ENCODE measurements around the gene RPL13. TPM values are rescaled to one million over a fixed set of nuclear protein-coding genes. Genes with fewer than 3 reads are reported as not detected.

Gene RPL13
- total and polyA plus RNA-seq, 2 of the 13 experiments (the other 11 are each of a cell fraction or from before 2014, with no cell fraction given) = 2,988 to 4,411 TPM

DNA sequence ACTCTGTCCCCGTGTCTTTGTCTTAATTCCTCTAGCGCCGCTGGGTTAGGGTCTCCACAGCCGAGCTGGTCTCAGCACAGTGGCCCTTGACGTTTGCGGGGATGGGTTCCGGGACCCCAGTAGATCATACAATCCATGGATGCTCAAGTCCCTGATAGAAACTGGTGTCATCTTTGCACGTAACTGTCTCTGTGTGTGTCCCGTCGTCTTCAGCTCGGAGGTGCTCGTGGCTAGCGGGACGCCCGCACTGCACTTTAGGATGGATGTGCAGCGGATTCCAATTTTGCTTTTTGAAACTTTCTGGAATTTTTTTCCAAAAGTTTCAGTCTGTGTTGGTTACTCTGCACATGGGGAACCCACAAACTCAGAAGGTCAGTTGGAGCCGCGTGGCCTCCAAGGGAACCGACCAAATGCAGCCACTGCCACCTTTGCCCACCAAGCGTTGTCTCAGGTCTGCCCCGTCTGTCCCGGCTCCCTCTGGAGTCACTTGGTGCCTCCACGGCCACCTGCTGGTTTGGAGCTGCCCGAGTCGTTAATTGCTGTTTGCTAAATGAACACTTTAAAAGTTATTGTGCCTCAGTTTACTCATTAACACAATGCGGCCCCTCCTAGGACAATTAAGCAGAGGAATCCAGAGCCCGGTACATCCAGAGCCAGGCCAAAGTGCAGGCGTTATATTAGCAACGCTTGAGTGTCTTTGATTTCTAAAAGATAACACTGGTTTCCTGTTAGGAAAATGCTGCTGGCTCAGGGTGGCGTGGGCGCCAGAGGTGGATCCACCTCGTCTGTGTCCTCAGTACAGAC lies 47.7 kb downstream of the RPL13 start (continued):
- TF ChIP-seq, protein P1, sequence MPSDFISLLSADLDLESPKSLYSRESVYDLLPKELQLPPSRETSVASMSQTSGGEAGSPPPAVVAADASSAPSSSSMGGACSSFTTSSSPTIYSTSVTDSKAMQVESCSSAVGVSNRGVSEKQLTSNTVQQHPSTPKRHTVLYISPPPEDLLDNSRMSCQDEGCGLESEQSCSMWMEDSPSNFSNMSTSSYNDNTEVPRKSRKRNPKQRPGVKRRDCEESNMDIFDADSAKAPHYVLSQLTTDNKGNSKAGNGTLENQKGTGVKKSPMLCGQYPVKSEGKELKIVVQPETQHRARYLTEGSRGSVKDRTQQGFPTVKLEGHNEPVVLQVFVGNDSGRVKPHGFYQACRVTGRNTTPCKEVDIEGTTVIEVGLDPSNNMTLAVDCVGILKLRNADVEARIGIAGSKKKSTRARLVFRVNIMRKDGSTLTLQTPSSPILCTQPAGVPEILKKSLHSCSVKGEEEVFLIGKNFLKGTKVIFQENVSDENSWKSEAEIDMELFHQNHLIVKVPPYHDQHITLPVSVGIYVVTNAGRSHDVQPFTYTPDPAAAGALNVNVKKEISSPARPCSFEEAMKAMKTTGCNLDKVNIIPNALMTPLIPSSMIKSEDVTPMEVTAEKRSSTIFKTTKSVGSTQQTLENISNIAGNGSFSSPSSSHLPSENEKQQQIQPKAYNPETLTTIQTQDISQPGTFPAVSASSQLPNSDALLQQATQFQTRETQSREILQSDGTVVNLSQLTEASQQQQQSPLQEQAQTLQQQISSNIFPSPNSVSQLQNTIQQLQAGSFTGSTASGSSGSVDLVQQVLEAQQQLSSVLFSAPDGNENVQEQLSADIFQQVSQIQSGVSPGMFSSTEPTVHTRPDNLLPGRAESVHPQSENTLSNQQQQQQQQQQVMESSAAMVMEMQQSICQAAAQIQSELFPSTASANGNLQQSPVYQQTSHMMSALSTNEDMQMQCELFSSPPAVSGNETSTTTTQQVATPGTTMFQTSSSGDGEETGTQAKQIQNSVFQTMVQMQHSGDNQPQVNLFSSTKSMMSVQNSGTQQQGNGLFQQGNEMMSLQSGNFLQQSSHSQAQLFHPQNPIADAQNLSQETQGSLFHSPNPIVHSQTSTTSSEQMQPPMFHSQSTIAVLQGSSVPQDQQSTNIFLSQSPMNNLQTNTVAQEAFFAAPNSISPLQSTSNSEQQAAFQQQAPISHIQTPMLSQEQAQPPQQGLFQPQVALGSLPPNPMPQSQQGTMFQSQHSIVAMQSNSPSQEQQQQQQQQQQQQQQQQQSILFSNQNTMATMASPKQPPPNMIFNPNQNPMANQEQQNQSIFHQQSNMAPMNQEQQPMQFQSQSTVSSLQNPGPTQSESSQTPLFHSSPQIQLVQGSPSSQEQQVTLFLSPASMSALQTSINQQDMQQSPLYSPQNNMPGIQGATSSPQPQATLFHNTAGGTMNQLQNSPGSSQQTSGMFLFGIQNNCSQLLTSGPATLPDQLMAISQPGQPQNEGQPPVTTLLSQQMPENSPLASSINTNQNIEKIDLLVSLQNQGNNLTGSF (CRISPR knock-in tag; IDR thresholded peaks at IDR 0.05) = no peak
- TF ChIP-seq TP53 (CRISPR knock-in tag; conservative IDR thresholded peaks at IDR 0.05) = no peak
- TF ChIP-seq, protein P2, sequence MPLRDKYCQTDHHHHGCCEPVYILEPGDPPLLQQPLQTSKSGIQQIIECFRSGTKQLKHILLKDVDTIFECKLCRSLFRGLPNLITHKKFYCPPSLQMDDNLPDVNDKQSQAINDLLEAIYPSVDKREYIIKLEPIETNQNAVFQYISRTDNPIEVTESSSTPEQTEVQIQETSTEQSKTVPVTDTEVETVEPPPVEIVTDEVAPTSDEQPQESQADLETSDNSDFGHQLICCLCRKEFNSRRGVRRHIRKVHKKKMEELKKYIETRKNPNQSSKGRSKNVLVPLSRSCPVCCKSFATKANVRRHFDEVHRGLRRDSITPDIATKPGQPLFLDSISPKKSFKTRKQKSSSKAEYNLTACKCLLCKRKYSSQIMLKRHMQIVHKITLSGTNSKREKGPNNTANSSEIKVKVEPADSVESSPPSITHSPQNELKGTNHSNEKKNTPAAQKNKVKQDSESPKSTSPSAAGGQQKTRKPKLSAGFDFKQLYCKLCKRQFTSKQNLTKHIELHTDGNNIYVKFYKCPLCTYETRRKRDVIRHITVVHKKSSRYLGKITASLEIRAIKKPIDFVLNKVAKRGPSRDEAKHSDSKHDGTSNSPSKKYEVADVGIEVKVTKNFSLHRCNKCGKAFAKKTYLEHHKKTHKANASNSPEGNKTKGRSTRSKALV (CRISPR knock-in tag; IDR thresholded peaks at IDR 0.05) = no peak
- TF ChIP-seq SETDB1 (CRISPR knock-in tag; IDR thresholded peaks at IDR 0.05; ENCODE audit: borderline replicate concordance) = no peak
- no peak for TF ChIP-seq GTF3A (CRISPR knock-in tag; conservative IDR thresholded peaks at IDR 0.05)
- no peak for TF ChIP-seq RORA (CRISPR knock-in tag; IDR thresholded peaks at IDR 0.05)
- no peak for TF ChIP-seq ZNF20 (CRISPR knock-in tag; IDR thresholded peaks at IDR 0.05)
- no peak for TF ChIP-seq STAT5B (CRISPR knock-in tag; IDR thresholded peaks at IDR 0.05)
- TF ChIP-seq, protein P3, sequence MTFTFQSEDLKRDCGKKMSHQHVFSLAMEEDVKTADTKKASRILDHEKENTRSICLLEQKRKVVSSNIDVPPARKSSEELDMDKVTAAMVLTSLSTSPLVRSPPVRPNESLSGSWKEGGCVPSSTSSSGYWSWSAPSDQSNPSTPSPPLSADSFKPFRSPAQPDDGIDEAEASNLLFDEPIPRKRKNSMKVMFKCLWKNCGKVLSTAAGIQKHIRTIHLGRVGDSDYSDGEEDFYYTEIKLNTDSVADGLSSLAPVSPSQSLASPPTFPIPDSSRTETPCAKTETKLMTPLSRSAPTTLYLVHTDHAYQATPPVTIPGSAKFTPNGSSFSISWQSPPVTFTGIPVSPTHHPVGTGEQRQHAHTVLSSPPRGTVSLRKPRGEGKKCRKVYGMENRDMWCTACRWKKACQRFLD (CRISPR knock-in tag; IDR thresholded peaks at IDR 0.05; ENCODE audit: borderline replicate concordance) = no peak
- TF ChIP-seq XRCC5 (optimal IDR thresholded peaks at IDR 0.05; ENCODE audit: low read length) = no peak
- TF ChIP-seq ZFP82 (CRISPR knock-in tag; IDR thresholded peaks at IDR 0.05; ENCODE audit: borderline replicate concordance) = no peak
- TF ChIP-seq MIER2 (CRISPR knock-in tag; IDR thresholded peaks at IDR 0.05) = no peak
- no peak for TF ChIP-seq ARNT (IDR thresholded peaks at IDR 0.05)
- TF ChIP-seq HOXA3 (CRISPR knock-in tag; IDR thresholded peaks at IDR 0.05) = no peak
- TF ChIP-seq REXO4 (CRISPR knock-in tag; IDR thresholded peaks at IDR 0.05; ENCODE audit: borderline replicate concordance) = no peak
- no peak for TF ChIP-seq ZNF615 (CRISPR knock-in tag; IDR thresholded peaks at IDR 0.05; ENCODE audit: borderline replicate concordance)
- TF ChIP-seq TBX2 (CRISPR knock-in tag; IDR thresholded peaks at IDR 0.05; ENCODE audit: borderline replicate concordance) = peak; percentile 50; the same call in 1 of the 2 replicates
- TF ChIP-seq, protein P4, sequence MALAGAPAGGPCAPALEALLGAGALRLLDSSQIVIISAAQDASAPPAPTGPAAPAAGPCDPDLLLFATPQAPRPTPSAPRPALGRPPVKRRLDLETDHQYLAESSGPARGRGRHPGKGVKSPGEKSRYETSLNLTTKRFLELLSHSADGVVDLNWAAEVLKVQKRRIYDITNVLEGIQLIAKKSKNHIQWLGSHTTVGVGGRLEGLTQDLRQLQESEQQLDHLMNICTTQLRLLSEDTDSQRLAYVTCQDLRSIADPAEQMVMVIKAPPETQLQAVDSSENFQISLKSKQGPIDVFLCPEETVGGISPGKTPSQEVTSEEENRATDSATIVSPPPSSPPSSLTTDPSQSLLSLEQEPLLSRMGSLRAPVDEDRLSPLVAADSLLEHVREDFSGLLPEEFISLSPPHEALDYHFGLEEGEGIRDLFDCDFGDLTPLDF (CRISPR knock-in tag; IDR thresholded peaks at IDR 0.05) = no peak
- TF ChIP-seq TAF15 (IDR thresholded peaks at IDR 0.05; ENCODE audit: low read depth, low read length, poor library complexity, severe bottlenecking) = no peak
- TF ChIP-seq TSC22D2 (CRISPR knock-in tag; IDR thresholded peaks at IDR 0.05; ENCODE audit: borderline replicate concordance) = no peak
